C4-2B (cell line): ENCODE data around the gene GBX2.

ENCODE experiments used
- H3K27ac ChIP-seq: fragments of 450-650 bp; 2 replicates; pipeline ENCODE4 v1.5.1; 2017
- CTCF ChIP-seq: fragments of 450-650 bp; conservative IDR thresholded peaks from 2 replicates; pipeline ENCODE4 v1.5.1; 2017; ENCODE audit warnings: mild to moderate bottlenecking
- ZFX ChIP-seq: fragments of 450-650 bp; IDR thresholded peaks from 2 replicates; pipeline ENCODE4 v1.6.1; 2017

Gene GBX2

GRCh38 chr2:236200378-236200777, 32.2 kb upstream of the GBX2 start:
- no peak overlapping the region for H3K27ac ChIP-seq
- TF ChIP-seq ZFX (no peak), CTCF (no peak)

GRCh38 chr2:236196366-236196765, 28.2 kb upstream of the GBX2 start:
- TF ChIP-seq CTCF, result no peak
- TF ChIP-seq ZFX, result no peak
- H3K27ac ChIP-seq, result no peak overlapping the region

- TF ChIP-seq ZFX (no peak), CTCF (no peak)
- H3K27ac ChIP-seq, result no peak overlapping the region
These were observed 27.5 kb upstream of the GBX2 start for GRCh38 chr2:236195726-236196125.

GRCh38 chr2:236194786-236195185, 26.6 kb upstream of the GBX2 start:
- no peak for TF ChIP-seq ZFX
- TF ChIP-seq CTCF, result no peak
- no peak overlapping the region for H3K27ac ChIP-seq

GRCh38 chr2:236193026-236193425, 24.8 kb upstream of the GBX2 start:
- TF ChIP-seq ZFX (no peak), CTCF (no peak)
- H3K27ac ChIP-seq, result no peak overlapping the region

GRCh38 chr2:236190674-236191073, 22.5 kb upstream of the GBX2 start:
- TF ChIP-seq CTCF (no peak), ZFX (no peak)
- H3K27ac ChIP-seq, result no peak overlapping the region

GRCh38 chr2:236184701-236185100, 16.5 kb upstream of the GBX2 start:
- TF ChIP-seq ZFX, result no peak
- TF ChIP-seq CTCF, result no peak
- H3K27ac ChIP-seq, result no peak overlapping the region
